GM21367 (cell line): ENCODE results near the gene NOTCH1.

Experiments
- ATAC-seq: cut with Tn5 transposase; IDR thresholded peaks from one replicate; pipeline ENCODE4 v1.9.1; 2021; ENCODE audit not compliant: unreplicated experiment

NOTCH1 gene

GRCh38 chr9:136502940-136503550 lies 42.8 kb downstream of the NOTCH1 start:
- no peak for ATAC-seq

GRCh38 chr9:136502196-136502595 lies 43.7 kb downstream of the NOTCH1 start:
- ATAC-seq, result no peak

DNA sequence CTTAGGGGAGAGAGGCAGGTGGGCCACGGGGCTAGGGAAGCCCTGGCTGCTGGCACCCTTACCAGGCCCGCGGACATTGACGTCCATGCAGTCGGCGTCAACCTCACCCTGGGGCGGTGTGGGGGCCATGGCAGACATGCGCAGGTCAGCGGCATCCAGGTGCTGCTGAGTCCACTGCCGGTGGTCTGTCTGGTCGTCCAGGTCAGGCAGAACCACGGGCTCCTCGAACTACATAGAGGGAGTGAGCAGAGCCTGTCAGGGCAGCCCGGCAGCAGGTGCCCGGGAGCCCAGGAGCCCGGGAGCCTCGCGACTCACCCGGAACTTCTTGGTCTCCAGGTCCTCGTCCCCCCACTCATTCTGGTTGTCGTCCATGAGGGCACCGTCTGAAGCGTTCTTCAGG lies 44.2 kb downstream of the NOTCH1 start:
- no peak for ATAC-seq

DNA sequence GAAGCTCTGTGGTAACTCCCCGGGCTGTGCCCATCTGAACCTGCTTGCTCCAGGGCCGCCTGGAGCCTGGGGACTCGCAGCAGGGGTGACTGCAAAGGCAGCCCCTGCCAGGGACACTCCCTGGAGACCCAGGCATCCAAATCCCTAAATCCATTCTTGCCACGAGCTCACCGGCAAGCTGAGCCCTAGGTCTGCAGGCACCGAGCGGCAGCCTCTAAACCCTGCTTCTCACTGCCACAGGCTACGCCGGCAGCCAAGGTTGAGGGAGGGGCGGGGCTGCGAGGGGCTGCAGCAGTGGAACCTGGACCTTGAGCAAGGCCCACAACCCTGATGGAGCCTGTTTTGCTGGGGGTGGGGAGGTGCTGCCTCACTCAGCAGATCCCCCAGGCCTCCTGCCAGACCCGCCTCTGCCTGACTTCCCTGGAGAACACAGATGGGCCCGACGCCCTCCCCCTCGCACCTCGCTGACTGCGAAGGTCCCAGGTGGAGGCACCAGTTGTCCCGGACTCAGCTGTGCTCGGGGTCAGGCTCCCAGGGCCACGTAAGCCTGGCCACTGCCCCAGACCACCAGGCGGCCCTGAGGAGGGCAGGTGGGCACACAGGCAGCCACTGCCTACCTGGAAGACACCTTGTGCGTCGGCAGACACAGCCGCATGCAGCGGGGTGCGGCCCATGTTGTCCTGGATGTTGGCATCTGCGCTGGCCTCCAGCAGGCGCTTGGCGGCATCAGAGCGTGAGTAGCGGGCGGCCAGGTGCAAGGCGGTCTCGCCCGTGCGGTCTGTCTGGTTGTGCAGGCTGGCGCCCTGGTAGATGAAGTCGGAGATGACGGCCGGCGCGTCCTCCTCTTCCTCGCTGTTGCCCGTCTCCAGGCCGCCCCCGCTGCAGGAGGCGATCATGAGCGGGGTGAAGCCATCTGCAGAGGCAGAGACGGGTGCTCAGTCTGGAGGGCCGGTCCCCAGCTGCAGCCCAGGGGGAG lies 45.6 kb downstream of the NOTCH1 start:
- ATAC-seq, result no peak

GRCh38 chr9:136499071-136499934 lies 46.5 kb downstream of the NOTCH1 start:
- no peak for ATAC-seq

DNA sequence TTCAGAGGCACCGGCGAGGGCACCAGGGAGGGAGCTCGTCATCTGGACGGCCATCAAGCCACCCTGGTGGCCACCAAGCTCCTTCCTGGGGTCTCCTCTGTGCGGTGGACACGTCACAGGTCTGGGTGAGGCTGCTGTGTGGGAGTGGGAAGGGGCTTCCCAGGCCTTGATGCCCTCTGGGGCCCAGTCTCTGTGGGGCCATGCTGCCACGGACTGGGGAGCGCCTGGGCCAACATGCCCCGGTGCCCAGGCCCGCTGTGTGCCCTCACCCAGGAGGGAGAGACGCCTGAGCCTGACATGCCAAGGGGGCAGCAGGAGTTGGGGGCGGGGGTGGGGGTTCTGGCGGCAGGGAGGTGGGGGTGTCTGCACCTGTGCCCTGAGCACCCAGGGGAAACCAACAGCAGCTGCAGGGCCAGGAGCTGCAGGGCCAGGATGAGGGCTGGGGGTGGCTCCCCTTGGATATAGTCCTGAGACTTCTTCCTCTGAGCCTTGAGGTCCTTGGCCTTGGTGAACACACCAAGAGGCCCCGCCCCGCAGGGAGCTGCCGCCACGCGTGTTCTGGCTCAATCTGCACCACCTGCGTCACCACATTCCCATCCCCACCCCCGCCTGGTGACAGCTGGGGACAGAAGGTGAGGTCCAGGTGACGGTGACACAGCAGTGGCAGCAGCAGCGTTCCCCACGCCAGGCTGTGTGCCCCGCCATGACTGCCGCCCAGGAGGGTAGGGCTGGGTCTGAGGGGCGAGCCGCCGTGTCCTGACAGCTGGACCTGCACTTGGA lies 47.7 kb downstream of the NOTCH1 start:
- no peak for ATAC-seq

DNA sequence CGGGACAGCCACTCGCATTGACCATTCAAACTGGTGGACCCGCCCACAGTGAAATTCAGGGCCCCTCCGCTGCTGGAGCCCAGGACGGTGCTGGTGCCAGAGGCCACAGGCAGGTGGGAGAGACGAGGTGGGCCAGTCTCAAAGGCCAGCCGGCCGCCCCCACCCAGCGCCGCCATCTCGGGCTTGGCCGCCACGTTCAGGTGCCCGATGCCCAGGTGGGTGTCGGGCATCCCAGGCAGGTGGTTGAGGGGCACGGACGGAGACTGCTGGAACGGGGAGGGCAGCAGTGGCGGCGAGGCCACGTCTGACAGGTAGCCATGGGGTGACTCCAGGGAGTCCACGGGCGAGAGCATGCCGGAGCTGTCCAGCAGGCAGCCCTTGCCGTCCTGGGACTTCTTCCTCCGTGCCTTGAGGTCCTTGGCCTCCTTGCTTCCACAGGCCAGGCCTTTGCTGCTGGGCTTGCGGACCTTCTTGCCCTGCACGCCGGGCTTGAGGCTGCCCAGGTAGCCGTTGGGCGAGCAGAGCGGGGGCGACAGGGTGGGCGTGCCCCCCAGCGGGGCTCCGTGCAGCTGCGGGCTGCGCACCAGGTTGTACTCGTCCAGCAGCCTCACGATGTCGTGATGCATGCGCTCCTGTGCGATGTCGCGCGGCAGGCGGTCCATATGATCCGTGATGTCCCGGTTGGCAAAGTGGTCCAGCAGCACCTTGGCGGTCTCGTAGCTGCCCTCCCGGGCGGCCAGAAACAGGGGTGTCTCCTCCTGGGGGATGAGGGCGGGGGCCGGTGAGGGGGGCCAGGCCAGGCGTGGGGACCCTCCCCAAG lies 48.8 kb downstream of the NOTCH1 start:
- ATAC-seq, result no peak

DNA sequence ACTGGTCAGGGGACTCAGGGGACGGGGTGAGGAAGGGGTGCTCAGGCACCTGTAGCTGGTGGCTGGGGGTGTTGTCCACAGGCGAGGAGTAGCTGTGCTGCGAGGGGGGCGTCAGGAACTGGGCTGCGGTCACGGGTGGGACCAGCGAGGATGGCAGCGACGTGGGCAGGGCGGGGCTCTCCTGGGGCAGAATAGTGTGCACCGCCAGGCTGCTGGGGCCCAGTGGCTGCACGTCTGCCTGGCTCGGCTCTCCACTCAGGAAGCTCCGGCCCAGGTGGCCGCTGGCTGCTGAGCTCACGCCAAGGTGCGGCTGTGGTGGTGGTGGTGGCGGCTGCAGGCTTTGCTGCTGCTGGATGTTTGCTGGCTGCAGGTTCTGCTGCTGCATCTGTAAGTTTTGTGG lies 49.7 kb downstream of the NOTCH1 start:
- ATAC-seq, result no peak

DNA sequence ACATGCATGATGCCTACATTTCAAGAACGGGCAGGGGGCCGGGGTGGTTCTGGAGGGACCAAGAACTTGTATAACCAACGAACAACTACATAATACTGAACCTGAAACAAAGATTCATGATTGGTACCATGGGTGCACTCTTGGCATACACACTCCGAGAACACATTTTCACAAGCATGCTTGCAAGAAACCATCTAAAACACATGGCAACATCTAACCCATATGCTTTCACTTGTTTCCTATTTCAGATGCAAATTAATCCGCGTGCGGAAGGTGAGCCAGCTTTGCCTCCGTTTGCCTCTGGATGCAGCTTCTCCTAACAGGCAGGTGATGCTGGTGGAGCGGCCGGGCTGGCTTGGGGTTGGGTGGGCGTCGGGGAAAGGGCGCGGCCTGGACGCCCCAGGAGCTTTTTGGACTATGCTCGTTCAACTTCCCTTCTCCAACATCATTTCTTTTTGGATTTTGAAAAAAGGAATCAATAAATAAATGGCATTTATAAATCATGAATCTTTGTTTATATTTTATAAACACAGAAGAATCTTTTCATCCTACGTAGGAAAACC lies 50.5 kb downstream of the NOTCH1 start:
- ATAC-seq, result no peak

DNA sequence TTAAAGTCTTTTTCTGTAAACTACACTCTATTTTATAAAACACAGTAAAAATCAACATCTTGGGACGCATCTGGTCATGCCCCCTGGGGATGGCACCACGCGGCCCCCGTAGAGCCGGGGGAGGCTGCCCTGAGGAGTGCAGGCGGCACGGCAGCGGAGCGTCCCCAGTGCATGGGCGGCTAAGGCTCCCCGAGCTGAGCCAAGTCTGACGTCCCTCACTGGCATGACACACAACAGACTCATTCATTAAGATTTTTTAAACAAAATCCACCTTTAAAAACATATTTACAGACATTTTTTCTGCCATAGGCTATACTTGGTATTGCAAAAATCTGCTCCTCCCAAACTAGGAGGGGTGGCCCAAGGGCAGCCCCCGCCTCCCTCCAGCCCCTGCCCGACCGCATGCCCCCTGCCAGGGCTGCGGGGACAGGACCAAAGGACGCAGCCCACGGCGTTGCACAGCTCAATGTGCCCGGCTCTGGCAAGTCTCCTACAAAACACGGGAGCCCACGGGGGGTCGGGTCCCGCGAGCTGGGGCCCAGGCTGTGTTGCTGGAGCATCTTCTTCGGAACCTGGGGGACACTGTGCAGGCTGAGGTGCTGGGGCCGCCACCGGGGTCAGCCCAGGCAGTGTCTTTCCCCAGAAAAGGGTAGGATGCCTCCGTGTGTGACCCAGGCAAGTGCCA lies 51.2 kb downstream of the NOTCH1 start:
- ATAC-seq, result no peak

- no peak for ATAC-seq
Observed at GRCh38 chr9:136494012-136494411, 51.8 kb downstream of the NOTCH1 start.

DNA sequence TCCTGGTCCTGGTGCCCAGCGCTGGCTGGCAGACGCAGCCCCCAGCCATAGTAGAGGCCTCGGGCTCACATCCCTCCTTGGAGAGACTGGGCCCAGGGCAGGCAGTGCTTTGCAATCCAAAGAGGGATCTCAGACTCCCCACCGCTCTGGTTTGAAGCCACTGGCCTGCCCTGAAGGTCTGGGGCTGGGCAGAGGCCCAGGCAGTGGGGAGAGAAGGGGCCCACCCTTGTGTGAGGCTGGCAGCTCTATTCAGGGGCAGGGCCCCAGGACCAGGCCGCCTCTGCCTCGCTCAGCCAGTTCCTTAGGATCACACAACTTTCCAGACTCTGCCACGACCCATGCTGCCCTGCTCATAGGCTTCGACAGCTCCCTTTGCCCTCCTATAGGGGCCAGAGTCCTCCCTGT lies 52.3 kb downstream of the NOTCH1 start:
- ATAC-seq, result no peak

GRCh38 chr9:136492978-136493522 lies 52.8 kb downstream of the NOTCH1 start:
- no peak for ATAC-seq

DNA sequence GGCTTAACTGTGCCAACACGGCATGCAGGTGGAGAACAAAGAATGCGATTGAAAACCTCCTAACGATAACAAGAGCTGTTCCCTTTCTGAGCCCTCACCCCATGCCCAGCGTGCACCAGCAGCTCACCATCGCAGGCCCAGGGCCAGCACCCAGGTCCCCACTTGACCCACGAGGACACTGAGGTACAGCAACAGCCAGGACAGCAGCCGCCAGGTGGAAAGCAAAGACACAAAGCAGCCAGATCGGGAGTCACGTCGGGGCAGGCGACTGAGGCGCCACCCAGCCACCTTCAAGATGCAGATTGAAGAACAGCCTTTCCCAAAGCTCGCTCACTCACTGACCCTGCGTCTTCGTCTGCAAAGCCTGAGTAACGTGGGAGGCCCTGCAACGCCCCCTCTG lies 56.1 kb downstream of the NOTCH1 start:
- ATAC-seq, result no peak

- no peak for ATAC-seq
Observed at GRCh38 chr9:136488247-136489214, 57.3 kb downstream of the NOTCH1 start.

DNA sequence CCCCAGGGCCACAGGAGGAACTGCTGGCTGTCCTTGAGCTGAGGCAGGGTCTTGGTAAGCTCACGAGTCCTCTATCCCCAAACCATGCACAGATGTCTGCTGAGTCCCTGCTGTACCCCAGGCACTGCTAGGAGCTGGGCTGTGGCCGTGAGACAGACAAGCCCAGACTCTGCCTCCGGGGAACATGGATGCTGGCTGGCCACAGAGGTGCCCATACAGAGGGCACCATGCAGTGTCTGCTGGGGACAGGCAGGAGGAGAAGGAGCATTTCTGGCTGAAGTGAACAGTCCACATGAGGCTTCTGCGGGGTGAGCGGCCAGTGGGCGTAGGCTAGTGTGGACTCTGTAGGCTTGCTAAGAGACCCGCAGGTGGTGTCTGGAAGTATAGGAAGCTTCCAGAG lies 58.2 kb downstream of the NOTCH1 start:
- ATAC-seq, result no peak

DNA sequence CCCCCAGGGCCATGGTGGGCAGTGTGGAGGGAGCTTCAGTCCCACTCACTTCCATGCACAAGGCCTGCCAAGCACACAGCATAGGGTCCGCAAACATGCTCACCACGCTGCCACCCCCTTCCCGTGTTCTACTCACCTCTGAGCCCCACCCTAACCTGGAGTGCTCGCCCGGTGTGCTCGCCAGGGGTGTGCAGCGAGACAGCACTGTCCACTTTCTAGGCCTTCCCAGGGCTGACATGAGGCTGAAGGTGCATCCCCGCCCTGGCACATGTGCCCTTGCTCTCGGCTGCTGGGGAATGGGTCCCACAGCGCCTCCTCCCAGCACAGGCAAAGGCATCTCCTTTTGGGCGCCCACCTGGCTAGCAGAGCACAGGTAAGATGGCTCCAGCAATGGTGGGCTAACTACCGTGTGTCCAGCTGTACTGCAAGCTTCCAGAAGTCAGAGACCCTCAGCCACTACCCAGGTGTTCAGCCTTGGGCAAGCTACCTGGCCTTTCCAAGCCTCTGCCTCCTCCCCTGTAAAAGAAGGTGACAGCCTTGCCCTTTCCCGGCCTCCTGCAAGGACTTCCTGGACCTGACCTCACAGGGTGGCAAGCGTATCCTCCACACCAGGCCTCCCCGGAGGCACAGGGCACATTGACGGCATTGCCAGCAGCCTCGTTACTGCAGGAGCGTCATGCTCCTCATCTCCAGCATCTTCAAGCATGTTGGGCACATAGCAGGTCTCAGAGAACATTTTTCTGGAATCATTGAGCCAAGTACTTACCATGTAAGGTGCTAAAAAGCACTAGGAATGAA lies 58.8 kb downstream of the NOTCH1 start:
- no peak for ATAC-seq
